Stimulated activated CD8-positive, alpha-beta memory T cell treated with anti-CD3 and anti-CD28 coated beads, Interleukin-4, amount 100 ng/mL, for 48 hours (primary cell): ENCODE measurements around the gene MICAL2.

Experiments used
- DNase-seq: peaks from one replicate; pipeline ENCODE4 v3.0.0-alpha.2; 2020

Gene MICAL2, protein sequence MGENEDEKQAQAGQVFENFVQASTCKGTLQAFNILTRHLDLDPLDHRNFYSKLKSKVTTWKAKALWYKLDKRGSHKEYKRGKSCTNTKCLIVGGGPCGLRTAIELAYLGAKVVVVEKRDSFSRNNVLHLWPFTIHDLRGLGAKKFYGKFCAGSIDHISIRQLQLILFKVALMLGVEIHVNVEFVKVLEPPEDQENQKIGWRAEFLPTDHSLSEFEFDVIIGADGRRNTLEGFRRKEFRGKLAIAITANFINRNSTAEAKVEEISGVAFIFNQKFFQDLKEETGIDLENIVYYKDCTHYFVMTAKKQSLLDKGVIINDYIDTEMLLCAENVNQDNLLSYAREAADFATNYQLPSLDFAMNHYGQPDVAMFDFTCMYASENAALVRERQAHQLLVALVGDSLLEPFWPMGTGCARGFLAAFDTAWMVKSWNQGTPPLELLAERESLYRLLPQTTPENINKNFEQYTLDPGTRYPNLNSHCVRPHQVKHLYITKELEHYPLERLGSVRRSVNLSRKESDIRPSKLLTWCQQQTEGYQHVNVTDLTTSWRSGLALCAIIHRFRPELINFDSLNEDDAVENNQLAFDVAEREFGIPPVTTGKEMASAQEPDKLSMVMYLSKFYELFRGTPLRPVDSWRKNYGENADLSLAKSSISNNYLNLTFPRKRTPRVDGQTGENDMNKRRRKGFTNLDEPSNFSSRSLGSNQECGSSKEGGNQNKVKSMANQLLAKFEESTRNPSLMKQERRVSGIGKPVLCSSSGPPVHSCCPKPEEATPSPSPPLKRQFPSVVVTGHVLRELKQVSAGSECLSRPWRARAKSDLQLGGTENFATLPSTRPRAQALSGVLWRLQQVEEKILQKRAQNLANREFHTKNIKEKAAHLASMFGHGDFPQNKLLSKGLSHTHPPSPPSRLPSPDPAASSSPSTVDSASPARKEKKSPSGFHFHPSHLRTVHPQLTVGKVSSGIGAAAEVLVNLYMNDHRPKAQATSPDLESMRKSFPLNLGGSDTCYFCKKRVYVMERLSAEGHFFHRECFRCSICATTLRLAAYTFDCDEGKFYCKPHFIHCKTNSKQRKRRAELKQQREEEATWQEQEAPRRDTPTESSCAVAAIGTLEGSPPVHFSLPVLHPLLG

GRCh38 chr11:12110201-12110713, at the start of gene MICAL2:
MICAL2 (plus strand) TSS chr11:12110590; CDS start chr11:12162156, 51,566 bp downstream.
- DNase-seq = peak; percentile 89

- no peak for DNase-seq
These were observed 48.4 kb upstream of the MICAL2 start for GRCh38 chr11:12061851-12062560.

GRCh38 chr11:12063251-12063650, 47.1 kb upstream of the MICAL2 start:
- no peak for DNase-seq

DNA sequence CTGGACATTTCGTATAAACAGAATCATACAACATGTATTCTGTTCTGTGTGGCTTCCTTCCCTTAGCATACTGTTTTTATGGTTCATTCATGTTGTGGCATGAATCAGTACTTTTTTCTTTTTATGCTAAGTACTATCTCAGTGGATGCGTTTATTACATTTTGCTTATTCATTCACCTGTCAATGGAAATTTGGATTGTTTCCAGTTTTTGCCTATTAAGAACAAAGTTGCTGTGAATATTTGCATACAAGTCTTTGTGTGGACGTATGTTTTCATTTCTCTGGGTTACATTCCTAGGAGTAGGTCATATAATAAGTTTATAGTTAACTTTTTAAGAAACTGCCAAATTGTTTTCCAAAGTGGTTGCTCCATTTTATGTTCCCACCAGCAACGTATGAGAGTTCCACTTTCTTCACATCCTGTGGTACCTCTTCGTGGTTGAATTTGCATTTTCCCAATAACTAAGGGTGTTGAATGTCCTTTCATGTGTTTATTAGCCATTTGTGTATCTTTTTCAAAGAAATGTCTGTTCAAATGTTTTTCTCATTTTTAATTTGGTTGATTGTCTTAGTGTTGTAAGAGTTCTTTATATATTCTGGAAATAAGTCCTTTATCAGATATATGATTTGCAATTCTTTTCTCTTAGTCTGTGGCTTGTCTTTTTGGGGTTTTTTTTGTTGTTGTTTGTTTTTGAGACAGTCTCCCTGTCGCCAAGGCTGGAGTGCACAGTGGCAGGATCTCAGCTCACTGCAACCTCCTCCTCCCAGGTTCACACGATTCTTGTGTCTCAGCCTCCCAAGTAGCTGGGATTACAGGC, 46.0 kb upstream of the MICAL2 start:
- DNase-seq = no peak

DNA sequence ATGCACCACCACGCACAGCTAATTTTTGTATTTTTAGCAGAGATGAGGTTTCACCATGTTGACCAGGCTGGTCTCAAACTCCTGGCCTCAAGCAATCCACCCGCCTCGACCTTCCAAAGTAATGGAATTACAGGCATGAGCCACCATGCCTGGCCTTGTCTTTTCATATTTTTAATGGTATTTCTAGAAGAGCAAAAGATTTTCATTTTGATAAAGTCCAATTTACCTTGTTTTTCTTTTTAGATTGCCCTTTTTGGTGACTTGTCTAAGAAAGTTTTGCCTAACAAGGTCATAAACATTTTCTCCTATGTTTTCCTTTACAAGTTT, 45.5 kb upstream of the MICAL2 start:
- DNase-seq = no peak

- DNase-seq = no peak
These were observed 44.2 kb upstream of the MICAL2 start for GRCh38 chr11:12066056-12066798.

- DNase-seq = no peak
These were observed 43.4 kb upstream of the MICAL2 start for GRCh38 chr11:12066799-12067508.

- no peak for DNase-seq
These were observed 42.5 kb upstream of the MICAL2 start for GRCh38 chr11:12067796-12068357.

- DNase-seq = no peak
These were observed 41.2 kb upstream of the MICAL2 start for GRCh38 chr11:12069066-12069676.

- DNase-seq = no peak
These were observed 39.7 kb upstream of the MICAL2 start for GRCh38 chr11:12070446-12071267.

- no peak for DNase-seq
These were observed 38.8 kb upstream of the MICAL2 start for GRCh38 chr11:12071574-12071973.

- DNase-seq = no peak
These were observed 37.0 kb upstream of the MICAL2 start for GRCh38 chr11:12073436-12073835.

GRCh38 chr11:12073886-12074285, 36.5 kb upstream of the MICAL2 start:
- DNase-seq = no peak

- DNase-seq = no peak
These were observed 35.7 kb upstream of the MICAL2 start for GRCh38 chr11:12074529-12075195.

DNA sequence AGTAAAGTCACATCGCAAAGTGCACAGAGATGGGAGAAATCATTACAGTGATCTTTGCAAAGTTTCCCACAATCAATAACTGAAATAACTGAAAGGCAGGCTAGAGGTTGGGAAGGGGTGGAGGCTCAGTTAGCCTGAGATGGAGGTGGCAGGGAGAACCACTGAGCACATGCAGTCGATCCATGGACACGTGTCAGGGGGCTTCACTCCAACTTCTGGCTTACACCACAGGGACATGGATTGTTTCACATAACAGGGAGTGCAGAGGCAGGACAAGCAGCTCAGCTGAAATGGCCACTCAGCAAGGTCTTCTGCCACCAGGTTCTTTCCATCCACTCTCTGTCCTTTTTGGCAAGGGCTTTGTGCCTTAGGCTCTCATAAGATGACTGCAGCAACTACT, 35.1 kb upstream of the MICAL2 start:
- no peak for DNase-seq

- no peak for DNase-seq
These were observed 34.3 kb upstream of the MICAL2 start for GRCh38 chr11:12075822-12076821.
